Retinal pigment epithelial cell (primary cell): ENCODE measurements around the gene CRYBG1.
A peak's percentile ranks its signal among the peaks of the same experiment; 100 is the strongest.

Experiments
- DNase-seq: peaks from one replicate; pipeline ENCODE4 v3.0.0-alpha.2; 2010; ENCODE audit warnings: low read depth
- H3K4me3 ChIP-seq: 2 replicates; pipeline ENCODE4 v1.5.1; 2011; ENCODE audit warnings: mild to moderate bottlenecking, low read length, control low read depth, moderate library complexity
- CTCF ChIP-seq: conservative IDR thresholded peaks from 2 replicates; pipeline ENCODE4 v1.5.1; 2011; ENCODE audit warnings: low read depth, low read length, control low read depth, inconsistent platforms

The CRYBG1 gene

GRCh38 chr6:106360989-106361430, 493 bp downstream of the CRYBG1 start:
- H3K4me3 ChIP-seq: peak overlapping the region; percentile 56
- no peak for DNase-seq
- TF ChIP-seq CTCF: no peak

GRCh38 chr6:106363401-106364138, 3.1 kb downstream of the CRYBG1 start:
- DNase-seq: no peak
- no peak for TF ChIP-seq CTCF
- no peak overlapping the region for H3K4me3 ChIP-seq

DNA sequence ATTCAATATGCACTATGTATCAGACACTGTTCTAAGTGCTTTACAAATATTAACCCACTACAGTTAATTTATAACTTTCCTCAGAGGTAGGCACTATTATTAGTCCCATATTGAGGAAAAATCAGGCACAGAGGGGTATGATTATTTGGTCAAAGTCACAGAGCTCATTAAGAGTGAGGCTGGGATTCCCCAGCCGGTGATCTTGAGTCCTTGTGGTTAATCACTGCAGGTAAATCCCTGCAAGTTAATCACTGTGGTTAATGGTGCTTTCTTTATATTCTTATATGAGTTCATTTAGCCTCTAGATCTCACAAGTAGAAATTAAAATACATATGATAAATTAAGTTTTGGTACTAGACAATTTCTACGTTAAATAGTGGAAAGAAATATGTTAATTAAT, 9.2 kb downstream of the CRYBG1 start:
- H3K4me3 ChIP-seq: no peak overlapping the region
- no peak for TF ChIP-seq CTCF
- no peak for DNase-seq

DNA sequence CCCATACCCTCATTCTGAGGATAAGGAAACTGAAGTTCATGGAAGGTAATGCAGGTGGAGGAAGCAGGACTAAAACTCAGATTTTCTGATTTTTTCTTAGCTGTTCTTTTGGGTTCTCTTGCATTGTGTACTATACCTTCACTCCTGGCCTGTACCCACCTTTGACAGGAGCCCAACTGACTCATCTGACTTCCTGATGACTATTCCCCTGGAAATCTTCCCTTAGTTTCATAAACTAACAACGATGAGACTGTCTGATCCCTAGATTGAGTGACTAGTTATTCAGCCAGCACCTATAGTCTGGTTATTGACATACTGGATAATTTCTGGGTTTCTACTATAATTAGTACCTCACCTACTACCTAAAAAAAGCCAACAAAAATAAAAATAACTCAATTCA, 10.1 kb downstream of the CRYBG1 start:
- no peak for TF ChIP-seq CTCF
- DNase-seq: no peak
- H3K4me3 ChIP-seq: no peak overlapping the region

- no peak for DNase-seq
- H3K4me3 ChIP-seq: no peak overlapping the region
- no peak for TF ChIP-seq CTCF
Measured at GRCh38 chr6:106372838-106373501, 12.5 kb downstream of the CRYBG1 start.

- H3K4me3 ChIP-seq: no peak overlapping the region
- no peak for DNase-seq
- no peak for TF ChIP-seq CTCF
Measured at GRCh38 chr6:106373502-106374239, 13.2 kb downstream of the CRYBG1 start.
